Panc1 (cell line): ENCODE measurements around the gene UBE2Q1. TPM values are rescaled to one million over a fixed set of nuclear protein-coding genes. Genes with fewer than 3 reads are reported as not detected.

Experiments used
- ATAC-seq: fragments of 200-7000 bp; cut with Tn5 transposase; 2 replicates; pipeline ENCODE4 v1.9.1; 2020; ENCODE audit warnings: mild to moderate bottlenecking, moderate library complexity
- BruUV-seq: library from RNA; stranded (reverse); fragments of 400-500 nt; replicated peaks from 2 replicates; lab custom pipeline; 2021; lab: Mats Ljungman, UMichigan
- CTCF ChIA-PET: fragments of 300-600 bp; sonication (Branson Sonifier 250); formaldehyde crosslinking; loops from one replicate; lab custom pipeline; 2022; ENCODE audit warnings: antibody characterized with exemption; lab: Charles Lee
- POLR2A ChIA-PET: fragments of 300-600 bp; sonication (Branson Sonifier 250); formaldehyde crosslinking; loops from one replicate; lab custom pipeline; 2022; ENCODE audit warnings: antibody characterized with exemption; lab: Charles Lee
- DNase-seq: peaks from one replicate; pipeline ENCODE4 v3.0.0-alpha.2; 2010; ENCODE audit warnings: low read depth, low spot score
- H3K27ac ChIP-seq: 2 replicates; pipeline ENCODE4 v1.5.1; 2011; ENCODE audit warnings: mild to moderate bottlenecking, low read length, inconsistent platforms
- H3K27me3 ChIP-seq: fragments of 200-500 bp; sonication (Bioruptor generic); 2 replicates; pipeline ENCODE4 v1.6.0; 2014; ENCODE audit warnings: low read length, inconsistent platforms; ENCODE audit not compliant: control insufficient read depth, insufficient read depth
- H3K36me3 ChIP-seq: fragments of 200-500 bp; sonication (Bioruptor generic); 2 replicates; pipeline ENCODE4 v1.5.1; 2014; ENCODE audit warnings: inconsistent platforms, mild to moderate bottlenecking, low read length, moderate library complexity; ENCODE audit not compliant: control insufficient read depth, insufficient read depth
- H3K4me1 ChIP-seq: 2 replicates; pipeline ENCODE4 v1.5.1; 2011; ENCODE audit warnings: inconsistent platforms, mild to moderate bottlenecking, low read length, moderate library complexity; ENCODE audit not compliant: control insufficient read depth, insufficient read depth
- H3K4me3 ChIP-seq, 2 experiments: 2 replicates each; pipeline ENCODE4 v1.5.1; 2011 to 2012; ENCODE audit warnings: low read depth in 2 of 2, low read length in 2 of 2, mild to moderate bottlenecking in 2 of 2, inconsistent platforms in 1 of 2, moderate library complexity in 1 of 2
- H3K9me3 ChIP-seq: fragments of 200-500 bp; sonication (Bioruptor generic); 2 replicates; pipeline ENCODE4 v1.5.1; 2014; ENCODE audit warnings: low read depth, mild to moderate bottlenecking, inconsistent platforms, low read length, moderate library complexity; ENCODE audit not compliant: control insufficient read depth, insufficient read depth
- CTCF ChIP-seq: fragments of 450-650 bp; IDR thresholded peaks from 2 replicates; pipeline ENCODE4 v1.5.1; 2017; ENCODE audit warnings: mild to moderate bottlenecking
- POLR2AphosphoS5 ChIP-seq: IDR thresholded peaks from 2 replicates; pipeline ENCODE4 v1.6.1; 2012; ENCODE audit warnings: mild to moderate bottlenecking, low read depth, low read length, moderate library complexity
- REST ChIP-seq, 2 experiments: IDR thresholded peaks; 2 replicates each; pipeline ENCODE4 v1.6.1; 2011 to 2012; ENCODE audit warnings: low read depth in 2 of 2, control low read depth in 1 of 2, low read length in 1 of 2, mild to moderate bottlenecking in 1 of 2, moderate library complexity in 1 of 2; ENCODE audit not compliant: insufficient read depth in 1 of 2
- SIN3A ChIP-seq: IDR thresholded peaks from 2 replicates; pipeline ENCODE4 v1.6.1; 2012; ENCODE audit warnings: low read depth, mild to moderate bottlenecking, low read length, moderate library complexity, borderline replicate concordance; ENCODE audit not compliant: insufficient read depth
- TCF7L2 ChIP-seq: IDR thresholded peaks from 2 replicates; pipeline ENCODE4 v1.6.1; 2011; ENCODE audit warnings: mild to moderate bottlenecking, low read depth, low read length, inconsistent platforms
- in situ Hi-C: cut with HindIII; loops from 2 replicates; pipeline ENCODE4 v1.10.0; 2016; ENCODE audit warnings: low sequenced_read_pairs, low pct_unique_long_range_greater_than_20kb
- intact Hi-C: fragments of 100-400 bp; cut with micrococcal nuclease; formaldehyde crosslinking; loops from one replicate; pipeline ENCODE4 v1.10.0; 2022; ENCODE audit not compliant: unreplicated experiment
- total RNA-seq: library from RNA; stranded (reverse); gene quantifications from one replicate; pipeline ENCODE4 v1.2.1, GENCODE V29; 2021; ENCODE audit not compliant: unreplicated experiment

The UBE2Q1 gene
- total RNA-seq, 1 experiment from 2014 or later: 96.0 TPM

GRCh38 chr1:154517661-154518060 lies 40.8 kb downstream of the UBE2Q1 start:
- POLR2A ChIA-PET: no interaction called here

GRCh38 chr1:154514066-154514553 lies 44.4 kb downstream of the UBE2Q1 start:
- ChIA-PET CTCF (no interaction called here), POLR2A (no interaction called here)
- no peak for DNase-seq
- Histone ChIP-seq H3K4me1 (no peaks in the 10 kb centered on the region), H3K27me3 (no peaks in the 10 kb centered on the region), H3K9me3 (no peaks in the 10 kb centered on the region), H3K27ac (no peak overlapping the region), H3K4me3 (no peak overlapping the region), H3K36me3 (no peaks in the 10 kb centered on the region)
- TF ChIP-seq CTCF (no peak), SIN3A (no peak), REST (IDR thresholded peaks at IDR 0.05; ENCODE audit: insufficient read depth in 1 of 2, low read depth in 2 of 2, low read length in 1 of 2) (no peak), TCF7L2 (no peak), POLR2AphosphoS5 (no peak)
- ATAC-seq: no peak
- in situ Hi-C loops: no loop called here
- BruUV-seq: no TSS peak
- intact Hi-C loops: no loop called here

More at GRCh38 chr1:154517661-154518060, 40.8 kb downstream of the UBE2Q1 start:
- BruUV-seq: no TSS peak
- ATAC-seq (no peak), DNase-seq (no peak)
- no peaks in the 10 kb centered on the region for H3K4me1 ChIP-seq
- intact Hi-C loops: no loop called here
- TF ChIP-seq REST (IDR thresholded peaks at IDR 0.05; ENCODE audit: insufficient read depth in 1 of 2, low read depth in 2 of 2, low read length in 1 of 2) (no peak), POLR2AphosphoS5 (no peak), SIN3A (no peak), CTCF (no peak), TCF7L2 (no peak)
- H3K4me3 ChIP-seq: no peak overlapping the region
- in situ Hi-C loops: no loop called here
- H3K27ac ChIP-seq: no peak overlapping the region
- no peaks in the 10 kb centered on the region for H3K9me3 ChIP-seq
- no peaks in the 10 kb centered on the region for H3K27me3 ChIP-seq
- CTCF ChIA-PET: no interaction called here
- no peaks in the 10 kb centered on the region for H3K36me3 ChIP-seq
